HepG2 (cell line): ENCODE measurements around the gene ATRAID. TPM values are rescaled to one million over a fixed set of nuclear protein-coding genes. Genes with fewer than 3 reads are reported as not detected.
A peak's percentile ranks its signal among the peaks of the same experiment; 100 is the strongest.

Source experiments
- ASH2L ChIP-seq: fragments of 300-600, 200-600 bp; sonication (generic); IDR thresholded peaks from 2 replicates; pipeline ENCODE4 v1.7.0; 2017; ENCODE audit warnings: low read depth, mild to moderate bottlenecking, moderate library complexity, mixed read lengths, low read length; ENCODE audit not compliant: insufficient read length
- DRAP1 ChIP-seq: IDR thresholded peaks from 2 replicates; pipeline ENCODE4 v1.6.1; 2016; ENCODE audit warnings: missing genetic modification reagents, missing compliant biosample characterization
- ETV6 ChIP-seq: sonication (generic); formaldehyde crosslinking; conservative IDR thresholded peaks from 2 replicates; pipeline ENCODE4 v1.4.0; 2020; ENCODE audit warnings: missing genetic modification reagents
- HDAC2 ChIP-seq: sonication (generic); formaldehyde crosslinking; IDR thresholded peaks from 2 replicates; pipeline ENCODE4 v1.4.0; 2020; ENCODE audit warnings: missing genetic modification reagents
- HMG20A ChIP-seq: IDR thresholded peaks from 2 replicates; pipeline ENCODE4 v1.6.1; 2016; ENCODE audit warnings: borderline replicate concordance
- MAZ ChIP-seq, 2 experiments: sonication (generic) in 1 of 2; formaldehyde crosslinking in 1 of 2; IDR thresholded peaks; 2 replicates each; pipeline versions ENCODE4 v1.5.0 to v1.6.1; 2012 to 2020; ENCODE audit warnings: low read depth in 2 of 2, mild to moderate bottlenecking in 2 of 2, borderline replicate concordance in 1 of 2, improper control_type of control experiment in 1 of 2, low read length in 1 of 2, missing genetic modification reagents in 1 of 2, moderate library complexity in 1 of 2
- NCOA2 ChIP-seq: sonication (generic); formaldehyde crosslinking; IDR thresholded peaks from 2 replicates; pipeline ENCODE4 v1.8.0; 2022; ENCODE audit warnings: inconsistent platforms
- RARA ChIP-seq: IDR thresholded peaks from 2 replicates; pipeline ENCODE4 v1.6.1; 2016; ENCODE audit warnings: missing genetic modification reagents, missing compliant biosample characterization
- SNAI1 ChIP-seq: sonication (generic); formaldehyde crosslinking; IDR thresholded peaks from 2 replicates; pipeline ENCODE4 v1.5.0; 2020; ENCODE audit warnings: mild to moderate bottlenecking, missing genetic modification reagents, borderline replicate concordance
- SP5 ChIP-seq: IDR thresholded peaks from 2 replicates; pipeline ENCODE4 v1.6.1; 2016; ENCODE audit warnings: low read depth, borderline replicate concordance
- STAG1 ChIP-seq: sonication (generic); formaldehyde crosslinking; IDR thresholded peaks from 2 replicates; pipeline ENCODE4 v1.4.0; 2020; ENCODE audit warnings: missing genetic modification reagents
- ZBTB38 ChIP-seq: sonication (generic); formaldehyde crosslinking; IDR thresholded peaks from 2 replicates; pipeline ENCODE4 v1.5.1; 2020; ENCODE audit warnings: mild to moderate bottlenecking, missing genetic modification reagents
- ZNF121 ChIP-seq: sonication (generic); formaldehyde crosslinking; IDR thresholded peaks from 2 replicates; pipeline ENCODE4 v1.5.0; 2020; ENCODE audit warnings: mild to moderate bottlenecking, missing genetic modification reagents
- ZNF230 ChIP-seq: sonication (generic); formaldehyde crosslinking; IDR thresholded peaks from 2 replicates; pipeline ENCODE4 v1.4.0; 2020; ENCODE audit warnings: mild to moderate bottlenecking, missing genetic modification reagents
- ZNF772 ChIP-seq: sonication (generic); formaldehyde crosslinking; IDR thresholded peaks from 2 replicates; pipeline ENCODE4 v1.5.0; 2020; ENCODE audit warnings: mild to moderate bottlenecking, missing genetic modification reagents
- ZNF850 ChIP-seq: sonication (generic); formaldehyde crosslinking; conservative IDR thresholded peaks from 2 replicates; pipeline ENCODE4 v1.9.0; 2021; ENCODE audit warnings: mild to moderate bottlenecking, missing genetic modification reagents
- polyA plus RNA-seq, 8 experiments: library from polyadenylated mRNA; depleted of rRNA in 3 of 8; stranded (reverse) in 7 of 8; unstranded in 1 of 8; fragments of >200 nt; fragmentation: Illumina TruSeq in 4 of 8; extraction: Trizol in 4 of 8; gene quantifications; 2 replicates each; pipeline versions ENCODE4 v1.2.1 to v1.2.3, GENCODE V29; 2011 to 2016; ENCODE audit warnings: low read depth in 4 of 8, missing spikeins in 1 of 8, mixed read lengths in 1 of 8; ENCODE audit not compliant: insufficient read depth in 1 of 8
- total RNA-seq, 5 experiments: library from RNA; depleted of rRNA; stranded (reverse); fragments of >200 nt; fragmentation: Illumina TruSeq; extraction: Trizol; gene quantifications; 2 replicates each; pipeline ENCODE4 v1.2.3, GENCODE V29; 2016; ENCODE audit warnings: low read depth in 1 of 5
- TF ChIP-seq, protein P1 (sequence below), 2 experiments: fragments of 450-650 bp in 1 of 2; sonication (generic) in 1 of 2; formaldehyde crosslinking in 1 of 2; IDR thresholded peaks; 2 replicates each; pipeline versions ENCODE4 v1.6.1 to v1.8.0; 2016 to 2022; ENCODE audit warnings: antibody characterized with exemption in 1 of 2, mild to moderate bottlenecking in 1 of 2, missing genetic modification reagents in 1 of 2
- TF ChIP-seq, protein P2 (sequence below): sonication (generic); formaldehyde crosslinking; IDR thresholded peaks from 2 replicates; pipeline ENCODE4 v1.5.0; 2020; ENCODE audit warnings: missing genetic modification reagents

The ATRAID gene
- total and polyA plus RNA-seq, 2 of the 13 experiments (the other 11 are each of a cell fraction or from before 2014, with no cell fraction given) = 207 to 382 TPM

- TF ChIP-seq ASH2L = peak; percentile 28
- no peak for TF ChIP-seq ETV6
- TF ChIP-seq ZNF121 = no peak
- TF ChIP-seq ZNF772 (CRISPR knock-in tag) = 0 out of 2 replicates have a peak, but pooled peaks have one; percentile 19
- TF ChIP-seq DRAP1 (CRISPR knock-in tag) = no peak
- TF ChIP-seq ZNF230 = no peak
- no peak for TF ChIP-seq STAG1 (CRISPR knock-in tag)
- no peak for TF ChIP-seq SNAI1
- TF ChIP-seq SP5 (CRISPR knock-in tag) = no peak
- TF ChIP-seq ZNF850 (CRISPR knock-in tag) = no peak
- TF ChIP-seq ZBTB38 = 0 out of 2 replicates have a peak, but pooled peaks have one; percentile 12
- TF ChIP-seq, protein P1, sequence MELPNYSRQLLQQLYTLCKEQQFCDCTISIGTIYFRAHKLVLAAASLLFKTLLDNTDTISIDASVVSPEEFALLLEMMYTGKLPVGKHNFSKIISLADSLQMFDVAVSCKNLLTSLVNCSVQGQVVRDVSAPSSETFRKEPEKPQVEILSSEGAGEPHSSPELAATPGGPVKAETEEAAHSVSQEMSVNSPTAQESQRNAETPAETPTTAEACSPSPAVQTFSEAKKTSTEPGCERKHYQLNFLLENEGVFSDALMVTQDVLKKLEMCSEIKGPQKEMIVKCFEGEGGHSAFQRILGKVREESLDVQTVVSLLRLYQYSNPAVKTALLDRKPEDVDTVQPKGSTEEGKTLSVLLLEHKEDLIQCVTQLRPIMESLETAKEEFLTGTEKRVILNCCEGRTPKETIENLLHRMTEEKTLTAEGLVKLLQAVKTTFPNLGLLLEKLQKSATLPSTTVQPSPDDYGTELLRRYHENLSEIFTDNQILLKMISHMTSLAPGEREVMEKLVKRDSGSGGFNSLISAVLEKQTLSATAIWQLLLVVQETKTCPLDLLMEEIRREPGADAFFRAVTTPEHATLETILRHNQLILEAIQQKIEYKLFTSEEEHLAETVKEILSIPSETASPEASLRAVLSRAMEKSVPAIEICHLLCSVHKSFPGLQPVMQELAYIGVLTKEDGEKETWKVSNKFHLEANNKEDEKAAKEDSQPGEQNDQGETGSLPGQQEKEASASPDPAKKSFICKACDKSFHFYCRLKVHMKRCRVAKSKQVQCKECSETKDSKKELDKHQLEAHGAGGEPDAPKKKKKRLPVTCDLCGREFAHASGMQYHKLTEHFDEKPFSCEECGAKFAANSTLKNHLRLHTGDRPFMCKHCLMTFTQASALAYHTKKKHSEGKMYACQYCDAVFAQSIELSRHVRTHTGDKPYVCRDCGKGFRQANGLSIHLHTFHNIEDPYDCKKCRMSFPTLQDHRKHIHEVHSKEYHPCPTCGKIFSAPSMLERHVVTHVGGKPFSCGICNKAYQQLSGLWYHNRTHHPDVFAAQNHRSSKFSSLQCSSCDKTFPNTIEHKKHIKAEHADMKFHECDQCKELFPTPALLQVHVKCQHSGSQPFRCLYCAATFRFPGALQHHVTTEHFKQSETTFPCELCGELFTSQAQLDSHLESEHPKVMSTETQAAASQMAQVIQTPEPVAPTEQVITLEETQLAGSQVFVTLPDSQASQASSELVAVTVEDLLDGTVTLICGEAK (IDR thresholded peaks at IDR 0.05) = no peak
- TF ChIP-seq, protein P1 (CRISPR knock-in tag; IDR thresholded peaks at IDR 0.05) = 0 out of 2 replicates have a peak, but pooled peaks have one; percentile 6
- TF ChIP-seq NCOA2 = peak; percentile 20; the same call in 1 of the 2 replicates
- TF ChIP-seq HDAC2 (CRISPR knock-in tag) = 0 out of 2 replicates have a peak, but pooled peaks have one; percentile 16
- TF ChIP-seq RARA (CRISPR knock-in tag) = 0 out of 2 replicates have a peak, but pooled peaks have one; percentile 41
- TF ChIP-seq, protein P2, sequence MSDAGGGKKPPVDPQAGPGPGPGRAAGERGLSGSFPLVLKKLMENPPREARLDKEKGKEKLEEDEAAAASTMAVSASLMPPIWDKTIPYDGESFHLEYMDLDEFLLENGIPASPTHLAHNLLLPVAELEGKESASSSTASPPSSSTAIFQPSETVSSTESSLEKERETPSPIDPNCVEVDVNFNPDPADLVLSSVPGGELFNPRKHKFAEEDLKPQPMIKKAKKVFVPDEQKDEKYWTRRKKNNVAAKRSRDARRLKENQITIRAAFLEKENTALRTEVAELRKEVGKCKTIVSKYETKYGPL (CRISPR knock-in tag) = no peak
- no peak for TF ChIP-seq MAZ (IDR thresholded peaks at IDR 0.05; ENCODE audit: borderline replicate concordance, low read depth, low read length)
- 0 out of 2 replicates have a peak, but pooled peaks have one; percentile 38 for TF ChIP-seq MAZ (CRISPR knock-in tag; IDR thresholded peaks at IDR 0.05; ENCODE audit: low read depth)
- TF ChIP-seq HMG20A = peak; percentile 57; the same call in 1 of the 2 replicates
Observed at GRCh38 chr2:27209621-27210401, 2.0 kb upstream of the ATRAID start (continued).
